ENCODE results near the gene EPHB1.

DNA sequence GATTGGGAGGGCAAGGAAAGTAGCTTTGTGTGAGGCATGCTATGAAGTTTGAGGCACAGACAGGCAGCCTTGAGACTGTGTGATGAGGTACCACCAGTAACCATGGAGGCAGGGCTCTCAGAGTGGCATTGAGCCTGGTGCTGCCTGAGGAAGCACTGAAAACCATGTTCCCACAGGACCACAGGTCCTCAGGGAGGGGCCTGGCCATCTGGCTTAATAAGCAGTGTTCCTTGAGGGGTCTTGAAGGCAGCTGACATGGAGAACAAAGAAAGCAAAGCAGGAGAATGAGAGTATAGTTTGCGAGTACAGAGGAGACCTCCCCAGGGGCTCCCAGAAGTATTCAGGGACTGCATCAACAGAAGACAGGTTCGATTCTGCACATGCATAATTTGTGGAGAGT lies 346.6 kb downstream of the EPHB1 start:
- TF ChIP-seq, protein P1, sequence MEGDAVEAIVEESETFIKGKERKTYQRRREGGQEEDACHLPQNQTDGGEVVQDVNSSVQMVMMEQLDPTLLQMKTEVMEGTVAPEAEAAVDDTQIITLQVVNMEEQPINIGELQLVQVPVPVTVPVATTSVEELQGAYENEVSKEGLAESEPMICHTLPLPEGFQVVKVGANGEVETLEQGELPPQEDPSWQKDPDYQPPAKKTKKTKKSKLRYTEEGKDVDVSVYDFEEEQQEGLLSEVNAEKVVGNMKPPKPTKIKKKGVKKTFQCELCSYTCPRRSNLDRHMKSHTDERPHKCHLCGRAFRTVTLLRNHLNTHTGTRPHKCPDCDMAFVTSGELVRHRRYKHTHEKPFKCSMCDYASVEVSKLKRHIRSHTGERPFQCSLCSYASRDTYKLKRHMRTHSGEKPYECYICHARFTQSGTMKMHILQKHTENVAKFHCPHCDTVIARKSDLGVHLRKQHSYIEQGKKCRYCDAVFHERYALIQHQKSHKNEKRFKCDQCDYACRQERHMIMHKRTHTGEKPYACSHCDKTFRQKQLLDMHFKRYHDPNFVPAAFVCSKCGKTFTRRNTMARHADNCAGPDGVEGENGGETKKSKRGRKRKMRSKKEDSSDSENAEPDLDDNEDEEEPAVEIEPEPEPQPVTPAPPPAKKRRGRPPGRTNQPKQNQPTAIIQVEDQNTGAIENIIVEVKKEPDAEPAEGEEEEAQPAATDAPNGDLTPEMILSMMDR (IDR thresholded peaks at IDR 0.05) = no peak
- no peak for TF ChIP-seq YY1 (IDR thresholded peaks at IDR 0.05; ENCODE audit: low read depth)
- no peak for TF ChIP-seq RAD21 (IDR thresholded peaks at IDR 0.05; ENCODE audit: low read length)
- TF ChIP-seq POLR2AphosphoS5 (IDR thresholded peaks at IDR 0.05; ENCODE audit: low read depth, low read length) = no peak
- TF ChIP-seq, protein P2, sequence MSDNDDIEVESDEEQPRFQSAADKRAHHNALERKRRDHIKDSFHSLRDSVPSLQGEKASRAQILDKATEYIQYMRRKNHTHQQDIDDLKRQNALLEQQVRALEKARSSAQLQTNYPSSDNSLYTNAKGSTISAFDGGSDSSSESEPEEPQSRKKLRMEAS (IDR thresholded peaks at IDR 0.05; ENCODE audit: low read depth) = no peak
- no peak for TF ChIP-seq TEAD4 (IDR thresholded peaks at IDR 0.05; ENCODE audit: borderline replicate concordance, insufficient read depth)
- no peak for TF ChIP-seq NFIC (IDR thresholded peaks at IDR 0.05; ENCODE audit: borderline replicate concordance)
- no peak for TF ChIP-seq CHD2 (IDR thresholded peaks at IDR 0.05; ENCODE audit: low read length, partially characterized antibody)
- TF ChIP-seq, protein P3, sequence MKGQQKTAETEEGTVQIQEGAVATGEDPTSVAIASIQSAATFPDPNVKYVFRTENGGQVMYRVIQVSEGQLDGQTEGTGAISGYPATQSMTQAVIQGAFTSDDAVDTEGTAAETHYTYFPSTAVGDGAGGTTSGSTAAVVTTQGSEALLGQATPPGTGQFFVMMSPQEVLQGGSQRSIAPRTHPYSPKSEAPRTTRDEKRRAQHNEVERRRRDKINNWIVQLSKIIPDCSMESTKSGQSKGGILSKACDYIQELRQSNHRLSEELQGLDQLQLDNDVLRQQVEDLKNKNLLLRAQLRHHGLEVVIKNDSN (IDR thresholded peaks at IDR 0.05; ENCODE audit: borderline replicate concordance, low read depth) = no peak
- TF ChIP-seq, protein P4, sequence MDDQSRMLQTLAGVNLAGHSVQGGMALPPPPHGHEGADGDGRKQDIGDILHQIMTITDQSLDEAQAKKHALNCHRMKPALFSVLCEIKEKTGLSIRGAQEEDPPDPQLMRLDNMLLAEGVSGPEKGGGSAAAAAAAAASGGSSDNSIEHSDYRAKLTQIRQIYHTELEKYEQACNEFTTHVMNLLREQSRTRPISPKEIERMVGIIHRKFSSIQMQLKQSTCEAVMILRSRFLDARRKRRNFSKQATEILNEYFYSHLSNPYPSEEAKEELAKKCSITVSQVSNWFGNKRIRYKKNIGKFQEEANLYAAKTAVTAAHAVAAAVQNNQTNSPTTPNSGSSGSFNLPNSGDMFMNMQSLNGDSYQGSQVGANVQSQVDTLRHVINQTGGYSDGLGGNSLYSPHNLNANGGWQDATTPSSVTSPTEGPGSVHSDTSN (IDR thresholded peaks at IDR 0.05) = no peak
- no peak for TF ChIP-seq ELF1 (IDR thresholded peaks at IDR 0.05)
- TF ChIP-seq RCOR1 (IDR thresholded peaks at IDR 0.05; ENCODE audit: low read length) = no peak
- TF ChIP-seq TCF12 (IDR thresholded peaks at IDR 0.05) = no peak
- TF ChIP-seq, protein P5, sequence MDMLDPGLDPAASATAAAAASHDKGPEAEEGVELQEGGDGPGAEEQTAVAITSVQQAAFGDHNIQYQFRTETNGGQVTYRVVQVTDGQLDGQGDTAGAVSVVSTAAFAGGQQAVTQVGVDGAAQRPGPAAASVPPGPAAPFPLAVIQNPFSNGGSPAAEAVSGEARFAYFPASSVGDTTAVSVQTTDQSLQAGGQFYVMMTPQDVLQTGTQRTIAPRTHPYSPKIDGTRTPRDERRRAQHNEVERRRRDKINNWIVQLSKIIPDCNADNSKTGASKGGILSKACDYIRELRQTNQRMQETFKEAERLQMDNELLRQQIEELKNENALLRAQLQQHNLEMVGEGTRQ (IDR thresholded peaks at IDR 0.05; ENCODE audit: borderline replicate concordance, low read depth, low read length) = no peak
